ENCODE results near the gene TREH. TPM values are rescaled to one million over a fixed set of nuclear protein-coding genes. Genes with fewer than 3 reads are reported as not detected.
"Not testable (repeated sequence)": the region's sequence is repeated elsewhere in the genome, so short reads cannot be mapped to it uniquely, and the experiment has no call there.

TREH gene
- polyA plus RNA-seq, 3 donors: not detected

DNA sequence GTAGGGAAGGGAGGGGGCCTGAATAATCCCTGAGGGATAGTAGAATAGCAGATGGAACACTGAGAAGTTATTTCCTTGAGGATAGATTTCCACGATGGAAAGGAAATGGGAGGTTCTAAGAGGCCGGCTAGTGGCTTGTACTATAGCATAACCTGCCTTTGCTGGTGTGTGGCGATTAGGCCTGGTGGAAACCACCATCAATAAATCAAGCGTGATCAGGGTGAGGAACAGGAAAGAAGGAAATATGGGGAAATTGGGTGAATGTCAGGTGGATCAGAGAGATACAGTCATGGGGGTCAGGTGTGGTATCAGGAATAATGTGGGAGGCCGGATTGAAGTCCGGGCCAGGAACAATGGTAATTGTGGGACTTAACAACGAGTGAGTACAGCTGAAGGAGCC lies 39.1 kb upstream of the TREH start:
- Mint-ChIP-seq H3K4me3 (peak overlapping the region in 1 of 2 donors; percentile 49), H3K36me3 (peaks cover 9 to 14% of the 10 kb centered on the region in 2 donors), H3K4me1 (peaks cover 46% of the 10 kb centered on the region), H3K27me3 (ENCODE audit: low read depth in 3 of 3) (peaks cover 16 to 29% (median 26%) of the 10 kb centered on the region in 3 donors), H3K27ac (peak overlapping the region in 5 of 7 donors; percentile 18 to 83 (median 74))
- H3K9me3 Mint-ChIP-seq; H3K4me3 ChIP-seq (replicated peaks in 1 of 3; ENCODE audit: low read depth in 2 of 3, low read length in 3 of 3); H4K20me1 ChIP-seq (ENCODE audit: insufficient read depth, low read length); H3K36me3 ChIP-seq (replicated peaks in 1 of 2; ENCODE audit: control insufficient read depth in 1 of 2, insufficient read depth in 2 of 2, low read length in 2 of 2); H3K79me2 ChIP-seq (ENCODE audit: insufficient read depth, low read length); DNase-seq; H3K9me3 ChIP-seq (replicated peaks in 1 of 2; ENCODE audit: control insufficient read depth in 1 of 2, insufficient read depth in 1 of 2, low read length in 2 of 2); H3K9ac ChIP-seq (ENCODE audit: insufficient read depth, low read length, poor library complexity, severe bottlenecking); H3K4me2 ChIP-seq (replicated peaks; ENCODE audit: extremely low read depth, low read length, poor library complexity, severe bottlenecking); intact Hi-C loops (cut with micrococcal nuclease); H3K27me3 ChIP-seq (ENCODE audit: control insufficient read depth in 2 of 2, insufficient read depth in 2 of 2, low read length in 2 of 2); H2AFZ ChIP-seq (ENCODE audit: insufficient read depth, low read depth, low read length, poor library complexity, severe bottlenecking); H3K27ac ChIP-seq (ENCODE audit: low read depth in 1 of 2, low read length in 2 of 2): not testable (repeated sequence)
- H3K4me1 ChIP-seq (ENCODE audit: control insufficient read depth in 1 of 2, insufficient read depth in 2 of 2, low read length in 2 of 2): peaks cover 34 to 42% of the 10 kb centered on the region in 2 donors
- WGBS (ENCODE audit: insufficient coverage): 17% methylated on average over 5 of the region's 7 CpGs

- peaks cover 46% of the 10 kb centered on the region for H3K4me1 Mint-ChIP-seq
- H3K27ac ChIP-seq (ENCODE audit: low read depth in 1 of 2, low read length in 2 of 2); DNase-seq; H3K27ac Mint-ChIP-seq; H3K36me3 ChIP-seq (replicated peaks in 1 of 2; ENCODE audit: control insufficient read depth in 1 of 2, insufficient read depth in 2 of 2, low read length in 2 of 2); H3K9me3 Mint-ChIP-seq; H3K9ac ChIP-seq (ENCODE audit: insufficient read depth, low read length, poor library complexity, severe bottlenecking); H3K9me3 ChIP-seq (replicated peaks in 1 of 2; ENCODE audit: control insufficient read depth in 1 of 2, insufficient read depth in 1 of 2, low read length in 2 of 2); H3K4me2 ChIP-seq (replicated peaks; ENCODE audit: extremely low read depth, low read length, poor library complexity, severe bottlenecking); H3K4me3 ChIP-seq (replicated peaks in 1 of 3; ENCODE audit: low read depth in 2 of 3, low read length in 3 of 3); H3K27me3 ChIP-seq (ENCODE audit: control insufficient read depth in 2 of 2, insufficient read depth in 2 of 2, low read length in 2 of 2); H3K79me2 ChIP-seq (ENCODE audit: insufficient read depth, low read length); H4K20me1 ChIP-seq (ENCODE audit: insufficient read depth, low read length); intact Hi-C loops (cut with micrococcal nuclease); H2AFZ ChIP-seq (ENCODE audit: insufficient read depth, low read depth, low read length, poor library complexity, severe bottlenecking): not testable (repeated sequence)
- H3K4me1 ChIP-seq (ENCODE audit: control insufficient read depth in 1 of 2, insufficient read depth in 2 of 2, low read length in 2 of 2): peaks cover 34 to 42% of the 10 kb centered on the region in 2 donors
- WGBS (ENCODE audit: insufficient coverage): 90% methylated on average over 3 of the region's 4 CpGs
- H3K27me3 Mint-ChIP-seq (ENCODE audit: low read depth in 3 of 3): peaks cover 16 to 33% (median 28%) of the 10 kb centered on the region in 3 donors
- peaks cover 9 to 14% of the 10 kb centered on the region in 2 donors for H3K36me3 Mint-ChIP-seq
- H3K4me3 Mint-ChIP-seq: peak overlapping the region in 1 of 2 donors; percentile 7
Observed at GRCh38 chr11:118717733-118718132, 38.3 kb upstream of the TREH start.

GRCh38 chr11:118717221-118717620 lies 37.8 kb upstream of the TREH start:
- DNase-seq; H3K9me3 ChIP-seq (replicated peaks in 1 of 2; ENCODE audit: control insufficient read depth in 1 of 2, insufficient read depth in 1 of 2, low read length in 2 of 2); H3K27me3 ChIP-seq (ENCODE audit: control insufficient read depth in 2 of 2, insufficient read depth in 2 of 2, low read length in 2 of 2); H3K27ac Mint-ChIP-seq; H3K9me3 Mint-ChIP-seq; H3K4me2 ChIP-seq (replicated peaks; ENCODE audit: extremely low read depth, low read length, poor library complexity, severe bottlenecking); H2AFZ ChIP-seq (ENCODE audit: insufficient read depth, low read depth, low read length, poor library complexity, severe bottlenecking); H3K79me2 ChIP-seq (ENCODE audit: insufficient read depth, low read length); intact Hi-C loops (cut with micrococcal nuclease); H3K27ac ChIP-seq (ENCODE audit: low read depth in 1 of 2, low read length in 2 of 2); H3K9ac ChIP-seq (ENCODE audit: insufficient read depth, low read length, poor library complexity, severe bottlenecking); H4K20me1 ChIP-seq (ENCODE audit: insufficient read depth, low read length); H3K4me3 ChIP-seq (replicated peaks in 1 of 3; ENCODE audit: low read depth in 2 of 3, low read length in 3 of 3); H3K4me3 Mint-ChIP-seq; H3K36me3 ChIP-seq (replicated peaks in 1 of 2; ENCODE audit: control insufficient read depth in 1 of 2, insufficient read depth in 2 of 2, low read length in 2 of 2): not testable (repeated sequence)
- Mint-ChIP-seq H3K4me1 (peaks cover 49% of the 10 kb centered on the region), H3K36me3 (peaks cover 9 to 14% of the 10 kb centered on the region in 2 donors), H3K27me3 (ENCODE audit: low read depth in 3 of 3) (peaks cover 16 to 33% (median 27%) of the 10 kb centered on the region in 3 donors)
- no CpG with 5 or more reads among the region's 6 CpGs for WGBS (ENCODE audit: insufficient coverage)
- peaks cover 34 to 42% of the 10 kb centered on the region in 2 donors for H3K4me1 ChIP-seq (ENCODE audit: control insufficient read depth in 1 of 2, insufficient read depth in 2 of 2, low read length in 2 of 2)

All from CD14-positive monocyte (primary cell).